H9 (cell line): ENCODE results near the gene SLC25A20. TPM values are rescaled to one million over a fixed set of nuclear protein-coding genes. Genes with fewer than 3 reads are reported as not detected.

ENCODE experiments used
- DNase-seq: peaks from one replicate; pipeline ENCODE4 v3.0.0-alpha.2; 2017
- H2AFZ ChIP-seq: one replicate; pipeline ENCODE4 v1.6.1; 2013; ENCODE audit warnings: mild to moderate bottlenecking, low read length, control low read depth, moderate library complexity
- H2AK5ac ChIP-seq: 2 replicates; pipeline ENCODE4 v1.6.1; 2013; ENCODE audit warnings: low read length, control low read depth, mixed read lengths; ENCODE audit not compliant: insufficient read length
- H2BK120ac ChIP-seq: one replicate; pipeline ENCODE4 v1.6.1; 2013; ENCODE audit warnings: low read depth, mild to moderate bottlenecking, low read length, control low read depth, inconsistent platforms; ENCODE audit not compliant: poor library complexity, severe bottlenecking
- H2BK12ac ChIP-seq: 2 replicates; pipeline ENCODE4 v1.6.1; 2013; ENCODE audit warnings: low read length, control low read depth, mixed read lengths, low read depth; ENCODE audit not compliant: insufficient read length
- H2BK15ac ChIP-seq: 2 replicates; pipeline ENCODE4 v1.6.1; 2013; ENCODE audit warnings: low read depth, low read length, control low read depth
- H2BK20ac ChIP-seq: one replicate; pipeline ENCODE4 v1.6.1; 2013; ENCODE audit warnings: low read depth, mild to moderate bottlenecking, low read length, control low read depth, inconsistent platforms; ENCODE audit not compliant: poor library complexity, severe bottlenecking
- H2BK5ac ChIP-seq: 2 replicates; pipeline ENCODE4 v1.6.1; 2013; ENCODE audit warnings: low read length, control low read depth, mixed read lengths; ENCODE audit not compliant: insufficient read length
- H3K14ac ChIP-seq: 2 replicates; pipeline ENCODE4 v1.6.1; 2013; ENCODE audit warnings: low read length, control low read depth; ENCODE audit not compliant: insufficient read depth
- H3K18ac ChIP-seq: 2 replicates; pipeline ENCODE4 v1.6.1; 2013; ENCODE audit warnings: low read depth, mild to moderate bottlenecking, mixed read lengths, low read length, control low read depth; ENCODE audit not compliant: insufficient read length
- H3K23ac ChIP-seq: 2 replicates; pipeline ENCODE4 v1.6.1; 2013; ENCODE audit warnings: low read length, control low read depth, mixed read lengths, low read depth; ENCODE audit not compliant: insufficient read length
- H3K23me2 ChIP-seq: 2 replicates; pipeline ENCODE4 v1.6.1; 2013; ENCODE audit warnings: low read depth, mild to moderate bottlenecking, mixed read lengths, low read length, control low read depth; ENCODE audit not compliant: insufficient read length, poor library complexity, severe bottlenecking
- H3K27ac ChIP-seq: 2 replicates; pipeline ENCODE4 v1.5.1; 2013; ENCODE audit warnings: low read length, control low read depth, mixed read lengths, low read depth; ENCODE audit not compliant: insufficient read length
- H3K27me3 ChIP-seq: 2 replicates; pipeline ENCODE4 v1.6.1; 2013; ENCODE audit warnings: low read length, control low read depth, inconsistent platforms; ENCODE audit not compliant: insufficient read depth
- H3K4ac ChIP-seq: 2 replicates; pipeline ENCODE4 v1.6.1; 2013; ENCODE audit warnings: low read depth, mild to moderate bottlenecking, control low read depth, inconsistent platforms, low read length, moderate library complexity
- H3K4me1 ChIP-seq: 2 replicates; pipeline ENCODE4 v1.6.1; 2013; ENCODE audit warnings: low read length, control low read depth, inconsistent platforms; ENCODE audit not compliant: insufficient read depth
- H3K4me2 ChIP-seq: 2 replicates; pipeline ENCODE4 v1.6.1; 2013; ENCODE audit warnings: low read length, control low read depth, mixed read lengths; ENCODE audit not compliant: insufficient read length, insufficient read depth
- H3K56ac ChIP-seq: 2 replicates; pipeline ENCODE4 v1.6.1; 2013; ENCODE audit warnings: low read depth, mild to moderate bottlenecking, mixed read lengths, low read length, control low read depth; ENCODE audit not compliant: insufficient read length
- H3K79me1 ChIP-seq: 2 replicates; pipeline ENCODE4 v1.6.1; 2013; ENCODE audit warnings: low read depth, mild to moderate bottlenecking, moderate library complexity, low read length, control low read depth, inconsistent platforms; ENCODE audit not compliant: insufficient read depth, poor library complexity, severe bottlenecking
- H3K79me2 ChIP-seq: 2 replicates; pipeline ENCODE4 v1.6.1; 2013; ENCODE audit warnings: low read length, control low read depth, inconsistent platforms; ENCODE audit not compliant: insufficient read depth
- H3K9ac ChIP-seq: 2 replicates; pipeline ENCODE4 v1.6.1; 2013; ENCODE audit warnings: low read length, control low read depth, mixed read lengths; ENCODE audit not compliant: insufficient read length; ENCODE audit errors: extremely low read depth
- H3K9me3 ChIP-seq: one replicate; pipeline ENCODE4 v1.6.1; 2013; ENCODE audit warnings: low read depth, low read length, inconsistent platforms; ENCODE audit not compliant: control insufficient read depth
- H3T11ph ChIP-seq: one replicate; pipeline ENCODE4 v1.6.1; 2013; ENCODE audit warnings: mild to moderate bottlenecking, low read length, control low read depth, inconsistent platforms
- H4K20me1 ChIP-seq: one replicate; pipeline ENCODE4 v1.6.1; 2013; ENCODE audit not compliant: control insufficient read depth, insufficient read length, insufficient read depth
- H4K5ac ChIP-seq: 2 replicates; pipeline ENCODE4 v1.6.1; 2013; ENCODE audit warnings: low read depth, mild to moderate bottlenecking, mixed read lengths, low read length, control low read depth; ENCODE audit not compliant: insufficient read length
- H4K8ac ChIP-seq: replicated peaks from 2 replicates; pipeline ENCODE4 v1.6.1; 2013; ENCODE audit warnings: low read length, control low read depth, mixed read lengths, low read depth; ENCODE audit not compliant: insufficient read length
- H4K91ac ChIP-seq: 2 replicates; pipeline ENCODE4 v1.6.1; 2013; ENCODE audit warnings: low read depth, mild to moderate bottlenecking, moderate library complexity, mixed read lengths, low read length, control low read depth; ENCODE audit not compliant: insufficient read length
- H3K27ac Mint-ChIP-seq, 3 experiments: 2 replicates in 2 of 3; 3 replicates in 1 of 3; pipeline ENCODE4 v1.8.0; 2020 to 2021; ENCODE audit warnings: mixed read lengths in 3 of 3, mild to moderate bottlenecking in 1 of 3, moderate library complexity in 1 of 3
- H3K27me3 Mint-ChIP-seq: 2 replicates; pipeline ENCODE4 v1.8.0; 2021; ENCODE audit warnings: low read depth, mild to moderate bottlenecking, moderate library complexity, mixed read lengths
- H3K36me3 Mint-ChIP-seq, 3 experiments: 2 replicates in 2 of 3; 3 replicates in 1 of 3; pipeline ENCODE4 v1.8.0; 2020 to 2021; ENCODE audit warnings: low read depth in 3 of 3, mixed read lengths in 3 of 3; ENCODE audit not compliant: insufficient read depth in 1 of 3
- H3K4me1 Mint-ChIP-seq, 2 experiments: 2 replicates each; pipeline ENCODE4 v1.8.0; 2020; ENCODE audit warnings: mixed read lengths in 2 of 2
- H3K4me3 Mint-ChIP-seq, 2 experiments: 2 replicates in 1 of 2; 3 replicates in 1 of 2; pipeline ENCODE4 v1.8.0; 2020 to 2021; ENCODE audit warnings: mild to moderate bottlenecking in 2 of 2, mixed read lengths in 2 of 2, moderate library complexity in 1 of 2
- H3K9me3 Mint-ChIP-seq, 2 experiments: 2 replicates in 1 of 2; 3 replicates in 1 of 2; pipeline ENCODE4 v1.8.0; 2020; ENCODE audit warnings: mild to moderate bottlenecking in 2 of 2, mixed read lengths in 2 of 2, moderate library complexity in 1 of 2
- CTCF ChIP-seq: fragments of 200-600 bp; sonication (generic); conservative IDR thresholded peaks from 3 replicates; pipeline ENCODE4 v1.8.0; 2021; ENCODE audit warnings: antibody characterized with exemption, mild to moderate bottlenecking
- WGBS: extraction: QIAGEN DNeasy Blood & Tissue Kit; methylation state at CpG from one replicate; pipeline ENCODE4 v1.1.7; 2013; ENCODE audit warnings: missing lambda C conversion rate, low lambda C conversion rate, mixed read lengths; ENCODE audit not compliant: insufficient read length; ENCODE audit errors: extremely low coverage; 5-methylcytosine and 5-hydroxymethylcytosine counted together
- total RNA-seq: library from RNA; stranded (reverse); gene quantifications from 2 replicates; pipeline ENCODE4 v1.2.1, GENCODE V29; 2021

Gene SLC25A20
- total RNA-seq, 1 experiment from 2014 or later, result 7.4 TPM

GRCh38 chr3:48837163-48837562 lies 61.5 kb downstream of the SLC25A20 start:
- H3K18ac ChIP-seq, result no peak overlapping the region
- H3K4ac ChIP-seq, result no peak overlapping the region
- H3K23ac ChIP-seq, result no peak overlapping the region
- no peak overlapping the region for H4K5ac ChIP-seq
- H2BK120ac ChIP-seq, result no peak overlapping the region
- H3K9ac ChIP-seq, result no peak overlapping the region
- H4K8ac ChIP-seq, result no peak overlapping the region
- no peak overlapping the region for H3K27ac ChIP-seq
- H3K79me2 ChIP-seq, result no peaks in the 10 kb centered on the region
- no peak overlapping the region for H3K14ac ChIP-seq
- no peak overlapping the region for H3K56ac ChIP-seq
- no peak overlapping the region for H2AK5ac ChIP-seq
- H3K36me3 Mint-ChIP-seq, result peaks cover 2 to 4% (median 3%) of the 10 kb centered on the region in 3 experiments; a peak in 4 of 7 replicates
- H2BK20ac ChIP-seq, result no peak overlapping the region
- H3K9me3 Mint-ChIP-seq, result no peaks in the 10 kb centered on the region
- DNase-seq, result no peak
- H2BK15ac ChIP-seq, result no peak overlapping the region
- no peaks in the 10 kb centered on the region for H3K9me3 ChIP-seq
- H3T11ph ChIP-seq, result no peak overlapping the region
- H3K27ac Mint-ChIP-seq, result no peak overlapping the region
- H2BK12ac ChIP-seq, result no peak overlapping the region
- H2AFZ ChIP-seq, result no peak overlapping the region
- TF ChIP-seq CTCF, result no peak
- no peaks in the 10 kb centered on the region for H3K27me3 ChIP-seq
- WGBS, result no CpG with 5 or more reads among the region's 2 CpGs
- no peaks in the 10 kb centered on the region for H4K20me1 ChIP-seq
- H4K91ac ChIP-seq, result no peak overlapping the region
- H3K4me1 ChIP-seq, result no peaks in the 10 kb centered on the region
- peaks cover 4% of the 10 kb centered on the region in 2 experiments; a peak in 2 of 4 replicates for H3K4me1 Mint-ChIP-seq
- no peaks in the 10 kb centered on the region for H3K23me2 ChIP-seq
- no peak overlapping the region for H3K4me2 ChIP-seq
- H3K79me1 ChIP-seq, result no peaks in the 10 kb centered on the region
- H3K27me3 Mint-ChIP-seq, result no peaks in the 10 kb centered on the region
- H3K4me3 Mint-ChIP-seq, result no peak overlapping the region
- H2BK5ac ChIP-seq, result no peak overlapping the region
